A549 treated with DMSO at 1 μM for 4 hours (cell line): ENCODE measurements around the gene SPATA18. TPM values are rescaled to one million over a fixed set of nuclear protein-coding genes. Genes with fewer than 3 reads are reported as not detected.

Experiments
- total RNA-seq: library from RNA; stranded (reverse); fragments of 200-300 nt; extraction: Qiagen RNA extraction; gene quantifications from 5 replicates; pipeline ENCODE4 v1.2.3, GENCODE V29; 2022; ENCODE audit warnings: low read depth

SPATA18 gene
- 4.3 to 5.3 TPM (median 4.8 TPM) in 5 replicates for total RNA-seq

DNA sequence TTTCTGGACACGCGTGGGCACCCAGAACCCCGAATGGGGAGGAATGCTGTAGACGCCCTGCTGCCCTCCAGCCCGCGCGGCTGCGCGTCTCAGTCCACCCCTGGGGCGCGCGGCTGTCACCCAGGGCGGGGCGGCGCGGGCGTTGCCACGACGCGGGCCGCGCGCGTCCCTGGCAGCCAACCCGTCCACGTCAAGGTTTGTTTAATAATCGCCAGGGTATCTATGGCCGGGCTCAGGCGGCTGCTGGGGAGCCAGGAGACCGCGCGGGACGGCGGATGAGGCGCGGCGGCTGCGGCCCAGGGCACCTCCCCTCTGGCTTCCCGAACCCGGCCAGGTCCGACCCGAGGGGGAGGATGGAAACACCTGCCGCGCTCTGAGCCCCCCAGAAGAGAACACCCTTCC lies at the start of gene SPATA18:
TSS of gene SPATA18 (plus strand) at position 92 of the 402 bp plus-strand sequence. CDS start 401 bp downstream, outside the sequence.

DNA sequence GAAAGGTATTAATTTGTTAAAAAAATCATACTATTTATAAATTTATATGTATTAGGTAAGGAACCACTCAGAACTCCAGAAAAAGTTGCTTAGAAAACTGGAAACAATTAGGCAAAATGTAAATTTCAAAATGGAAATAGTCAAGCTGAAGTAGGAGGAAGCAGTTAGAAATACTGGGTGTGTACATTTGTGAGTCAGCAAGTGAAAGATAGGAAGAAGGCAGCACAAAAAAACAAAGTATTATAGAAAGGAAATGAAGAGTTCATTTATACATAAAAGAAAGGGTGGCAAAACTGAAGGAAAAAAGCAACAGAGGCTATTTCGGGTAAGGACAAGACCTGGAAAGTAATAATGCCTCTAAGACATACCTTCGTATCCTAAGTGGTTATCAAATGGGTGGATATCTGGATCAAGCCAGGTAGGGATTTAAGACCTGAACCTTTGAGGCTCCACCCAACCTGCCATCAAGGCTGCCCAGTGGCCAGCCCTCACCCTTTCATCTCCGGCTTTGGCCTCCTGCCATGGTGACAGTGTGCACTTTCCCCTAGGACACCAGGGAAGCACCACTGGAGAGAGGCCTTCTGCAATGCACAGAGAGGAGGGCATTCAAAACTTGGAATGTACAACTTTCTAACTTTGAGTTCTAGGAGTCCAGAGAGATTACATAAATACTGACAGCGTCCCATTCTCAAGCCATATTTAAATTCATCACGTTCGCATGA lies 31.0 kb upstream of the SPATA18 start, which contains the start of gene LRRC66:
TSS of gene LRRC66 (minus strand) at position 428 of the 722 bp plus-strand sequence. CDS start 2,750 bp downstream, outside the sequence.

GRCh38 chr4:52038103-52038912 lies 12.8 kb upstream of the SPATA18 start, which contains the start of gene SGCB:
TSS of gene SGCB (minus strand) at chr4:52038299. CDS start at chr4:52038259, 40 bp downstream.

Other genes starting within 250 kb of the SPATA18 start
- gene DCUN1D4, start 208.2 kb upstream of the SPATA18 start, total RNA-seq: 17.2 to 21.1 TPM (median 20.0 TPM) in 5 replicates
- 0.07 to 0.18 TPM (median 0.09 TPM) in 5 replicates for gene LRRC66, start 30.9 kb upstream of the SPATA18 start, total RNA-seq
- gene SGCB, start 13.0 kb upstream of the SPATA18 start, total RNA-seq: 16.7 to 23.9 TPM (median 20.2 TPM) in 5 replicates